Measurements from ENCODE around the gene MN1.

MN1 gene

GRCh38 chr22:27799015-27799826 is 2.3 kb downstream of the MN1 start:
- DNase-seq = no peak

DNA sequence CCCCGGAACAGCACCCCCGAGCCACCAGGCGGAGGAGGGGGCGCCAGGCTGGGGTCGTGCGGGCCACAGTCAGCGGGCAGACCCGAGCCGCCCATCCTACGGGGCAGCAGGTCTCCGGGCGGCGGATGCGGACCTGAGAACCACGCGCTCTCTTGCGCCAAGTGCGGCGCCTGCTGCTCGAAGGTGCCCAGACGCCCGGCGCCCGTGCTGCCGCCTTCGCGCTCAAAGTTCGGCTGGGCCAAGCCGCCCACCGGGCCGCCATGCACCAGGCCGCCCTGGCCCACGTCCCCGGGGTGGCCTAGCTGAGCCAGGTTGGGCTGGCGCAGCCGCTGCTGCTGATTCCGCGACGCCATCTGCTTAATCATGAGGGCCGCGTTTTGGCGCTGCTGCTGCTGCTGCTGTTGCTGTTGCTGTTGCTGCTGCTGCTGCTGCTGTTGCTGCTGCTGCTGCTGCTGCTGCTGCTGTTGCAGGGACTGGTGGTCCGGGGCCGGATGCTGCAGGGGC is 3.0 kb downstream of the MN1 start:
- DNase-seq = no peak

DNA sequence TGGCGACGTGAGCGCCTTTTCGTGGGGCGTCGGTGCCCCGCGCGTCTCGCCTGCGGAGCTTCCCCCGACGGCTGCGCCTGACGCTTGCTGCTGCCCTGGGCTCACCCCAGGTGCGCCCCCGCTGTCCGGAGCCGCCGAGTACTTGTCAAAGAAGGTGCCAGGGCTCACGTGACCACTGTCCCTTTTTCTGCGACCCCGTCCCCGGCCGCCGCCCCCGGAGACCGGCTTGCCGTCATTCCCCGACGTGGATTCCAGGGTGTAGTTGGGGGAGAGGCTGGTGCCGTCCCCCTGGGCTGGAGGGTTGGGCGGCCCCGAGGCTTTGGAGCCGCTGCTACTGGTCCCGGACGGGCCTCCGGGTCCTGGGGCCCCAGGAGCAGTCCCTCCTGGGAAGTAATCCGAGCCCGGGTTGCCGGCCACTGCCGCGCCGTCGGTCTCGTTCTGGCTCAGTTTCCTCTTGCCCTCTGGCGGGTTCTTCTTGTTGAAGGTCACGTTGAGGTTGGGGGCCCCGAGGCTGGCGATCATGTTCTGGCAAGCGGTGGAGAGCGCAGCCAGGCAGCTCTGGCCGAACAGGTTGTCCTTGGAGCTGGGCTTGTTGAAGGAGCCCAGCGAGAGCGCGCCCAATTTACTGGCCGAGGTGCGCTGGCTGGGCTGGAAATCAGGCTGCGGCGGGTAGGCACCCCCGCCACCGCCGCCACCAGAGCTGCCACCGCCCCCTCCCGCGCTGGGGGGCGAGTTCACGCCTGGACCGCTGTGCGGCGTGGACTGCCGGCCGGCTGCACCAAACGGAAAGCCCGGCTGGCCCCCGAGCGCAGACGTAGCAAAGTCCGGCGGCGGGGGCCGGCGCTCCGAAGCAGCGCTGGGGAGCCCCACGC is 3.8 kb downstream of the MN1 start:
- no peak for DNase-seq

- no peak for DNase-seq
These were observed 4.6 kb downstream of the MN1 start for GRCh38 chr22:27796829-27797519.

GRCh38 chr22:27795696-27796517 is 5.6 kb downstream of the MN1 start:
- no peak for DNase-seq

DNA sequence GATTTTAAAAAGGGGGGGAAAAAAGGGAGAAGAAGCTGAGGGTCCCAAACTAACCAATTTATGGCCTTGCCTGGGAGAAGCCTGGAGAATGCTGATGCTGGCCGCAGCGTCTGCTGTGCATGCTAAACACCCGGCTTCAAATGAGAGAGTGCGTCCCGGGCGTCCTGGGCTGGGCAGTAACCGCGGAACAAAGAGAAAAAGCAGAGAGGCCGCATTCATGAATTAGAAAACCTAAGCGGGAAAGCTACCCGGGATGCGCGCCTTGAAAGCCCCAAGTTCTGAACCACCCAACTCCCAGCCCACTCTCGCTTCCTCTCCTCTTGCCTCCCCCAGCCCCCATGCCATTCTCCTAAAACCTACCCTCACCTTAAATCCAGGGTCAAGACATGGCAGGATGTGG is 6.5 kb downstream of the MN1 start:
- no peak for DNase-seq

DNA sequence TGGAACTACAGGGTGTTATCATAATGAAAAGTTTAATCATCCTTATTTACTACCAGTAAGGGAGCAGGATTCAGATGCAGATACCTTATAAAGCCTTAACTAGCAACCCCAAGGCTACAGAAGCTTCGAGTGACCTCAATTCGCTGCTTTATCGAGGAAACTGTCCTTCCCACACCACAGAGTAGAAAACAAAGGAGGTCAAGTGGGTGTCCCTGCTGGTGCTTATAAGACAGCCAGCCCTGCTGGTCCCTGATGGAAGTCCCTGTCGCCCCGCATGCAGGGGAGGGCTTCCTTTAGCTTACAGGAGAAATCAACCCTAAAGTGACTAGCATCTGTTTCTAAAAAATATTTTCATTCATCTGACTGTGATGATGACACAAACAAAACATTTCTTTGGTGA is 7.3 kb downstream of the MN1 start:
- no peak for DNase-seq

DNA sequence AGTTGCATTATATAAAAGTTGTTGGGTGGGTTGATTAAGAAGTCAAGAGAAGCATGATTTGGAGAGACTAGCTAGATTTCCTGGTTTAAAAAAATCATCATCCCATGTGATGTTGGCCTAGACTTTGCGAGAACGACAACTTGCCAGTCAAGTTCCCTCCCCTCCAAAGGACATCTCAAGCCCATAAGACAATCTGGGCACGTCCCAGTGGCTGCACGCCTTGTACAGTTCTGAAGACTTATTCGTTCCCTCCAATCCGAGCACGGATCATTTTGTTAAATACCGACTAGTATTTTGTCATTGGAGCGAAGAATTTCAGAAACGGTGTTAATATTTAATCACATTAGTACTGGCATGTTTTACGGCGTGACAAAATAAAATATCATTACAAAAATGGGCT is 8.0 kb downstream of the MN1 start:
- DNase-seq = no peak

GRCh38 chr22:27792452-27793161 is 8.9 kb downstream of the MN1 start:
- DNase-seq = no peak

DNA sequence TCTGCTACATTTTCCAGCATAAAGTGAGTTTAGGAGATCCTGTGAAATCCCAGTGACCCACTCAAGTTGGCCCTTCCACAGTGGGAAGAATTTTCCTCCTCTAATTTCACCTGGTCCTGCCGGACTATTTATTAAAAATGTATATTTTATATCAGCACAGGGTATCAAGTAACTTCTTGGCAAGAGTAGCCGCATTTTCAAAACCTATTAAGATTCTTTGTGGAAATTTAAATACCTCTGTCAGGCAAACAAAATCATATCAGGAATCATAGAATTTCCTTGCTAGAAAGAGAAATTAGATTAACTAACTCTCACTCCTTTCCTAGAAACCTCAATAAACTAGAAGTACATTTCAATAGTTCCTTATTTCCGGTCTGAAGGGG is 9.7 kb downstream of the MN1 start:
- DNase-seq = no peak

GRCh38 chr22:27791159-27791858 is 10.2 kb downstream of the MN1 start:
- DNase-seq = no peak

DNA sequence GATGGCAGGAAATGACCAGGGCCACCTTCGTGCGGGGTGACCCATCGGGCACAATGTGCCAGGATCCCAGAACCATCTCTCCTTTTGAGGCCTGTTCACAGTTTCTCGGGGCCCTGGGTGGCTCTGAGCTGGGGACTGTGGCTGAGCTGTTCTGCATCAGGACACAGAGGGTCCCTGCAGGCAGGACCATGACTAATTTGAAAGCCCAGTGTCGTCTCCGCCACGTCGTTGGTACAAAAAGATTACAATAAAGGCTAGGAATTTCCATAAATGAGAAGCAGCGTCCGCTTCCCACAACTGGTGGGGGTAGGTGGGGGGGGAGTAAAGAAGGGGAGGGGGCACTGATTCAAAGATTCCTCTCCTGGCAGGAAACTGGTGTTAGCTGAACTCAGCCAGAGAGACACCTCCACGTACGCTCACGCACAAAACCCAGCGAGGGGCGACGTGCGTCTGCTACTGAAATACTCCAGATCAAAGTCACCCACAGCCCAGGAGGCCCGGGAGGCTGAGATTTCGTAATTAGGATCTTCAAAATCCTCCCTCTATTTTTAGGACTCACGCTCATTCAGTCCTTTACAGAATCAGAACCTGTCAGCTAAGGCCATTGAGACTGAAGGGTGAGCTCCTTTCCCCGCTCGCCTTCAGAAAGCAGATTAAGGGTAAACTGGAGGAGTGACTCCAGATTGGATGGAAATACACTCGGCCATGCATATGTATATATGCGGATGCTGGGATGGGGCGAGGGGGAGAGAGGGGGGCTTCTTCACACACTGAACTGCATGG is 11.0 kb downstream of the MN1 start:
- DNase-seq = no peak

- DNase-seq = no peak
These were observed 12.9 kb downstream of the MN1 start for GRCh38 chr22:27788500-27789288.

DNA sequence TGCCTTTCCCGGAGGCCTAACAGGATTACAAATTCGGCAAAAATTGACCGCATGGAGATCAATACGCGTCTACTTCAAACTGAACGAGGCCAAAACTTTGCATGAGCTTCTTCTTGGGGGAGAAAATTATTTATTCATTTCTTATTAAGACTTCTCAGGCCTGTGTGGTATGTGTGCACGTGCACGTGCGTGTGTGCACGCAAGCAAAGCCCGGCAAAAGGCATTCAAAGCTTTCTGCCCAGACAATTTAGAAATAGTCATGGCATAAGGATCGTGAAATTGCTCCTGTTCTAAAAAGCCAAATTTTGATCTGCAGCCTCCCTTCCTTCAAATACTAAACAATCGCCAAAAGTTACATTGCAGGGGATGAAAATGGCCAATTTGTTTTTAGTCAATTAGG is 14.6 kb downstream of the MN1 start:
- no peak for DNase-seq

GRCh38 chr22:27786291-27786932 is 15.1 kb downstream of the MN1 start:
- no peak for DNase-seq

GRCh38 chr22:27785831-27786230 is 15.7 kb downstream of the MN1 start:
- no peak for DNase-seq

GRCh38 chr22:27784120-27784475 is 17.5 kb downstream of the MN1 start:
- DNase-seq = no peak

GRCh38 chr22:27783436-27784119 is 18.0 kb downstream of the MN1 start:
- no peak for DNase-seq
